GM12864 (cell line): ENCODE data around the gene PDE4D.

ENCODE experiments used
- DNase-seq: peaks from one replicate; pipeline ENCODE4 v3.0.0-alpha.2; 2011; ENCODE audit warnings: low read depth
- H3K4me3 ChIP-seq: 2 replicates; pipeline ENCODE4 v1.5.1; 2011; ENCODE audit warnings: mild to moderate bottlenecking, low read depth, low read length, control low read depth
- TF ChIP-seq, protein P1 (sequence below): IDR thresholded peaks from 2 replicates; pipeline ENCODE4 v1.5.1; 2011; ENCODE audit warnings: low read depth, mild to moderate bottlenecking, moderate library complexity, low read length, control low read depth, inconsistent platforms; ENCODE audit errors: missing control alignments

PDE4D gene

GRCh38 chr5:59020611-59021285 lies 872.8 kb downstream of the PDE4D start:
- no peak for DNase-seq
- TF ChIP-seq, protein P1, sequence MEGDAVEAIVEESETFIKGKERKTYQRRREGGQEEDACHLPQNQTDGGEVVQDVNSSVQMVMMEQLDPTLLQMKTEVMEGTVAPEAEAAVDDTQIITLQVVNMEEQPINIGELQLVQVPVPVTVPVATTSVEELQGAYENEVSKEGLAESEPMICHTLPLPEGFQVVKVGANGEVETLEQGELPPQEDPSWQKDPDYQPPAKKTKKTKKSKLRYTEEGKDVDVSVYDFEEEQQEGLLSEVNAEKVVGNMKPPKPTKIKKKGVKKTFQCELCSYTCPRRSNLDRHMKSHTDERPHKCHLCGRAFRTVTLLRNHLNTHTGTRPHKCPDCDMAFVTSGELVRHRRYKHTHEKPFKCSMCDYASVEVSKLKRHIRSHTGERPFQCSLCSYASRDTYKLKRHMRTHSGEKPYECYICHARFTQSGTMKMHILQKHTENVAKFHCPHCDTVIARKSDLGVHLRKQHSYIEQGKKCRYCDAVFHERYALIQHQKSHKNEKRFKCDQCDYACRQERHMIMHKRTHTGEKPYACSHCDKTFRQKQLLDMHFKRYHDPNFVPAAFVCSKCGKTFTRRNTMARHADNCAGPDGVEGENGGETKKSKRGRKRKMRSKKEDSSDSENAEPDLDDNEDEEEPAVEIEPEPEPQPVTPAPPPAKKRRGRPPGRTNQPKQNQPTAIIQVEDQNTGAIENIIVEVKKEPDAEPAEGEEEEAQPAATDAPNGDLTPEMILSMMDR, result no peak
- no peak overlapping the region for H3K4me3 ChIP-seq

GRCh38 chr5:59019078-59019477 lies 874.4 kb downstream of the PDE4D start:
- TF ChIP-seq, protein P1, result no peak
- H3K4me3 ChIP-seq, result no peak overlapping the region
- no peak for DNase-seq

- no peak for DNase-seq
- H3K4me3 ChIP-seq, result no peak overlapping the region
- TF ChIP-seq, protein P1, result no peak
Observed at GRCh38 chr5:59016925-59017324, 876.6 kb downstream of the PDE4D start.

DNA sequence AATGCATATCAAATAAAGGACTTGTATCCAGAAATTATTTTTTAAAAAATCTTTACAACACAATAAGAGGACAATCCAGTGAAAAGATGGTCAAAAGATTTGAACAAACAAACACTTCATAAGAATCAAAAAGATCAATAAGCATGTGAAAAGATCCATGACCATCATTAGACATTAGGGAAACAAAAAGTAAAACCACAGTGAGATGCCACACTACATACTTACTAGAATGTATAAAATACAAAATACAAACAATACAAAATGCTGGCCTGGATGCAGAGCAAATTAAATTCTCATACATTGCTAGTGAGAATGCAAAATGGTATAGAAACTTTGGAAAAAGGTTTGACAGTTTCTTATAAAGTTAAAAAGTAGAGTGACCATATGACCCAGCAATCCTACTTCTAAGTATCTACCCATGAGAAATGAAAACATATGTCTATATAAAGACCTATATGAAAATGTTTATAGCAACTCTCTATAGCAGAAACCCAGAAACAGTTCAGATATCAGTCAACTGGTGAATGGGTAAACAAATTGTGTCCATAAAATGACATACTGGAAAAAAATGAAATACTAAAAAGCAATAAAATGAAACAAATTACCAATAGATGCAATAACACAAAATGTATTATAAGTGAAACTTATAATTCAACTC lies 884.6 kb downstream of the PDE4D start:
- no peak for DNase-seq
- H3K4me3 ChIP-seq, result no peak overlapping the region
- TF ChIP-seq, protein P1, result no peak

DNA sequence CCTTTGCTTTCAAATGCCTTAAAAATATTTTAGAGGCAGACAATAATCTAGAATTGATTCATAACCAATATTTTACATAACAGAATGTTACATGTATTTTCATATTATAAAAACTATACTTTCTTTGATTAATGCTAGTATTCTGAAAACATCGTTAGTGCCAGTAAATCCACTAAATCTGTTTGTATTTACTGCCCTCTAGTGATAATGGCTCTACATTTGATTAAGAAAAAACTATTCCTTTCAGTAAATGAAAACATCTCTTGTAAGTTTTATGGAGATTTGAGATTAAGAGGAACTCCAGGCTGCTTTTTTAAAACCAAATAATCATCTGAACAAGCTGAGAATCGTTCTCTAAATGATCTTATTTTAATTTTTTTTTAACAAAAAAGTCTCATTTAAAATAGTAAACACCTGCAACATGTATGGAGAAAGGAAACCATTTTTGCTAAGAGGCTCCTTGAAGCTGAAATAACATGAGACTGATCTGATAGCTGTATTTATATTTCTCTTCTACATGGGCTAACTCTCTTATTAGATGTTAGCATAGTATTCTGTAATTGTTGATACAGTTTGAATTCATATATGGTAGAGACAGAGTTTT lies 886.0 kb downstream of the PDE4D start:
- TF ChIP-seq, protein P1, result peak; percentile 33
- H3K4me3 ChIP-seq, result no peak overlapping the region
- no peak for DNase-seq

DNA sequence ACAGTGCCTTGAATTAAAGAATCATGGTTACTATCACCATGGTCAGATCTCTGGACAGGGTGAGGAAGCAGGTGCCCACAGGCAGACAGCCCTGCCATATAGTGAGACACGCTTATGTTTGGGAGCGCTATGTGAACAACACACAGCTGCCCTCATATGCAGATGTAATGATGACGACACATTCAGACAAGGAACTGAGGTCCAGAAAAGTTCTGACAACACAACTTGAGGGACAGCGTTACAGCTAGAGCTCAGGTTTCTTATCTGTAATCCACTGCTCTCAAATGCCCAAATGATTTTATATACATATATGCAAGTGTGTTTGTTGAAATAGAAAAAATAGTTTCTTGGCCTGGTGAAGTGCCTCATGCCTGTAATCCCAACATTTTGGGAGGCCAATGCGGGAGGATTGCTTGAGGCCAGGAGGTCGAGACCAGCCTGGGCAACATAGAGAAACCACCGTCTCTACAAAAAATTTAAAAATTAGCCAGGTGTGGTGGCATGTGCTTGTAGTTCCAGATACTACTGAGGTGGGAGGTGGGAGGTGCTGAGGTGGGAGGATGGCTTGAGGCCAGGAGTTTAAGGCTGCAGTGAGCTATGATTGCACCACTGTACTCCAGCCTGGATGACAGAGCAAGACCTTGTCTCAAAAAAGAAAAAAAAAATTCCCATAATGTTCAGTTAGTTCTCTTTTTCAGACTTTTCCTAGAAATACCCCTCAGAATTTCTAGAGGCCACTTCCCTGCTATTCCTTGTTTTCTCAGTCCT lies 887.4 kb downstream of the PDE4D start:
- TF ChIP-seq, protein P1, result no peak
- H3K4me3 ChIP-seq, result no peak overlapping the region
- DNase-seq, result no peak
